Small intestine (tissue), 7 donors: ENCODE results near the gene SORCS1. TPM values are rescaled to one million over a fixed set of nuclear protein-coding genes. Genes with fewer than 3 reads are reported as not detected.

Source experiments
- DNase-seq, 2 donors: peaks; one replicate each; pipeline versions ENCODE4 v3.0.0 to v3.0.0-alpha.2; 2013
- FAIRE-seq: peaks from 2 replicates; lab custom pipeline; 2012; peaks lifted over from hg19 to GRCh38; lab: Jason Lieb, UNC
- H3K27ac ChIP-seq, 3 donors: one replicate each; pipeline ENCODE4 v1.5.1; 2013; ENCODE audit warnings: low read length in 2 of 3, mild to moderate bottlenecking in 2 of 3, control low read depth in 1 of 3, inconsistent platforms in 1 of 3, low read depth in 1 of 3, moderate library complexity in 1 of 3
- H3K27me3 ChIP-seq, 3 donors: one replicate each; pipeline ENCODE4 v1.6.1; 2013; ENCODE audit warnings: low read length in 3 of 3, inconsistent platforms in 1 of 3; ENCODE audit not compliant: control insufficient read depth in 3 of 3, insufficient read depth in 3 of 3
- H3K36me3 ChIP-seq, 3 donors: one replicate each; pipeline ENCODE4 v1.6.1; 2013; ENCODE audit warnings: low read length in 3 of 3, inconsistent platforms in 1 of 3, low read depth in 1 of 3, mild to moderate bottlenecking in 1 of 3, moderate library complexity in 1 of 3; ENCODE audit not compliant: control insufficient read depth in 3 of 3, insufficient read depth in 2 of 3
- H3K4me1 ChIP-seq, 3 donors: one replicate each; pipeline ENCODE4 v1.6.1; 2013; ENCODE audit warnings: low read length in 2 of 3, inconsistent platforms in 1 of 3, low read depth in 1 of 3, mild to moderate bottlenecking in 1 of 3, moderate library complexity in 1 of 3; ENCODE audit not compliant: control insufficient read depth in 3 of 3, insufficient read depth in 2 of 3
- H3K4me3 ChIP-seq, 3 donors: one replicate each; pipeline ENCODE4 v1.5.1; 2013; ENCODE audit warnings: low read length in 3 of 3, control low read depth in 1 of 3, inconsistent platforms in 1 of 3, low read depth in 1 of 3, mild to moderate bottlenecking in 1 of 3, moderate library complexity in 1 of 3
- H3K9me3 ChIP-seq, 2 donors: one replicate each; pipeline ENCODE4 v1.6.1; 2013; ENCODE audit warnings: low read depth in 1 of 2, low read length in 1 of 2; ENCODE audit not compliant: control insufficient read depth in 2 of 2, insufficient read depth in 1 of 2
- WGBS, 3 donors: extraction: QIAGEN DNeasy Blood & Tissue Kit; methylation state at CpG; one replicate each; pipeline ENCODE4 v1.1.7; 2013; 5-methylcytosine and 5-hydroxymethylcytosine counted together
- polyA plus RNA-seq, 4 donors: library from polyadenylated mRNA; stranded (reverse) in 3 of 4; unstranded in 1 of 4; fragments of 200-250 nt in 3 of 4; fragments of 120-200 nt in 1 of 4; gene quantifications; one replicate each; pipeline versions ENCODE4 v1.2.1 to v1.2.3, GENCODE V29; 2013
- donor health status: healthy with polysubstance abuse.
- donor health status: control.
- donor health status: control.
- donor health status: Bipolar disorder and iron deficiency.
- donor health status: healthy.

SORCS1 gene
- polyA plus RNA-seq, 4 donors = under 0.01 to 1.4 (median 1.3) TPM; not detected in 1

DNA sequence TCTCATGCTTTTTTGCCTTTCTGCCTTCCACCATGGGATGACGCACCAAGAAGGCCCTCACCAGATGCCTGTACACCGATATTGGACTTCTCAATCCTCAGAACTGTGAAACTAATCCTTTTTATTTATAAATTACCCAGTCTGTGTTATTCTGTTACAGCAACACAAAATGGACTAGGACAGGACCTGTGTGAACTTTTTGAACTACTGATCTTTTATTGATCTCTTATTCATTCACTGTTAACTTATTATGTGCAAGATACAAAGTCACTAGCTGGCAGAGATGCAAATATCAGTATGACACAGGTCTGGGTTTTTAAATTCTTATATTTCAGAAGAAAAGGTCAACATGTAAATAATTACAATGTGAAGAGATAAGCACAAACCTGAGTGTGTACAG, 635.8 kb downstream of the SORCS1 start:
- no peaks in the 10 kb centered on the region for H3K36me3 ChIP-seq
- FAIRE-seq (no peak), DNase-seq (no peak)
- H3K27ac ChIP-seq = no peak overlapping the region
- H3K9me3 ChIP-seq = peaks cover 1 to 3% of the 10 kb centered on the region in 2 donors
- no peaks in the 10 kb centered on the region for H3K4me1 ChIP-seq
- H3K4me3 ChIP-seq = no peak overlapping the region
- WGBS, 3 donors = 81 to 91% (median 89%) methylated on average over 2 of the region's 2 CpGs
- H3K27me3 ChIP-seq = no peaks in the 10 kb centered on the region

DNA sequence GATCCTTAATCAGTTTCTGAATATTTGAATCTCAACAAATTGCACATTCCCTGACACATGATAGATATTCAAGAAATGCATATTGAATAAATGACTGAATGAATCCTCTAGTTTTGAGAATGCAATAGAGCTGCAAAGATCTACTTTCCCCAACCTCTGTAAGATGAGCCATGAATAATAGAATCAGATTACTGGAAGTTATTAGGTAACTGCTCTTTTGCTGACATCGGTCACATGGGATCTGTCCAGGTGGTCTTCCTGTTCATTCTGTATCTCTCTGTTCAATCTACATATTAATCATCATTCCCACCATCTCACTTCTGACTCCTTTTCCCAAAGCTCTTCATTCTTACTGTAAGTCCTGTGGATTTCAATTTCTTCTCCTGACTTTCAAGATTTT, 638.7 kb downstream of the SORCS1 start:
- FAIRE-seq (no peak), DNase-seq (no peak)
- H3K4me3 ChIP-seq = no peak overlapping the region
- no peaks in the 10 kb centered on the region for H3K4me1 ChIP-seq
- H3K36me3 ChIP-seq = no peaks in the 10 kb centered on the region
- H3K27me3 ChIP-seq = no peaks in the 10 kb centered on the region
- no peak overlapping the region for H3K27ac ChIP-seq
- H3K9me3 ChIP-seq = peaks cover 1 to 3% of the 10 kb centered on the region in 2 donors
- WGBS, 3 donors = 86 to 92% (median 88%) methylated on average over 1 of the region's 1 CpG
